HG03060 (cell line): ENCODE data around the gene MSANTD2.

Experiments used
- ATAC-seq: cut with Tn5 transposase; IDR thresholded peaks from one replicate; pipeline ENCODE4 v1.9.1; 2021; ENCODE audit warnings: low read depth, moderate number of reproducible peaks; ENCODE audit not compliant: unreplicated experiment

Gene MSANTD2

DNA sequence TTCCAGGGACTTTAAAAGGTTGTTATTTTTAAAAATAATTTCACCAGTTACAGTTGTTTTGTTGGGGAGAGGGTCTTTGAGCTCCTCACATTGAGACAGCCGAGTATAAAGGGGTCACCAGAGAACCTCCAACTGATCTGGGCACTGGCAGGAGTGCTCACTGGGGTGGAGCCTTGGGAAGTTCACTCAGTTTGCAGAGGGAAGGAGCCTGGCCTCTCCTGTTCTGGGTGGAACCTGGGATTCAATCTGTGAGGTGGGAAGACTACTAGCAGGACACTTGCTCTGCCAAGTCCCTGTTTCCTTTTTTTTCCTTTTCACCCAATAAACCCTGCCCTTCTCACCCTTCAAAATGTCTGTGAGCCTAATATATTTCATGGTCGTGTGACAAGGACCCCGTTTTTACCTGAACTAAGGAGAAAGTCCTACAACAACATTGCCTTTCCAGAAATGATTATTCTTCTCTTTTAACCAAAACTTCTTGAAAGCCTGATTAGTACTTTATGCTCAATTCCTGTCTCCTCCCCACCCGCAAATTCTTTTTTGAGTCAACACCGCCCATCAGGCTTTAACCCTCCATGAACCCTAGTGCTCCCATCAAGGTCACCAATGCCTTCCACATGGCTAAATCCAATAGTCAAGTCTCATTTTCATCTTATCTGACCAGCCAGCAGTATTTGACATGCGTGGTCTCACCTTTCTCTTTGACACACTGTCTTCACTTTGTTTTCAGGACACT is 22.0 kb upstream of the MSANTD2 start:
- no peak for ATAC-seq

DNA sequence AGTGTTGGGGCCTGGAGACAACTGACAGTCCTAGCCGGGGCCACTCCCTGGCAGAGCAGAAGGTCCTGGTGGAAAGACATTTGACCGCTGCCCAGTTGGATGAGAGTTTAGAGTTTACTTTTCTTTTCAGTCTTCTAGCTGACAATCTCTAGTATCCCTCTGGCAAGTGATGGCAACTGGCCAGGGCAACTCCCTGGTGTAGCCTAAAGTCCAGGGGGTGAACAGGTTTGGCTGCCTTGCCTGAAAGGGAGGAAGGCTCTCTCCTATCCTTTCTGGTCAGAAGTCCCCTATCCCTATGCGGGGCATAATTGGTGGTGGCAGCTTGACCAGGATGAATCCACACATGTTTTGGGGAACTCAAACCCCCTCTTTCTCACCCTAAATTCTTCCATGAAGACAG is 16.8 kb upstream of the MSANTD2 start:
- ATAC-seq: no peak

DNA sequence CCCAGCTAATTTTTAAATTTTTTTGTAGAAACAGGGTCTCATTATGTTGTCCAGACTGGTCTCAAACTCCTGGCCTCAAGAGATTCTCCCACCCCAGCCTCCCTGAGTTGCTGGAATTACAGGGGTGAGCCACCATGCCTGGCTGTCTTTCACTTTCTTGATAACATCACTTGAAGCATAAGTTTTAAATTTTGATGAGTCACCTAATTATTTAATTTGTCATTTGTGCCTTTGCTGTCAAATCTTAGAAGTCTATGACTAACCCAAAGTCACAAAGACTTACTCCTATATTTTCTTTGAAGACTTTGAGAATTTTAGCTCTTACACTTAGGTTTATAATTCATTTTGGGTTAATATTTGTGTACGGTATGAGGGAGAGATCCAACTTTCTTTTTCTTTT is 14.5 kb upstream of the MSANTD2 start:
- no peak for ATAC-seq

DNA sequence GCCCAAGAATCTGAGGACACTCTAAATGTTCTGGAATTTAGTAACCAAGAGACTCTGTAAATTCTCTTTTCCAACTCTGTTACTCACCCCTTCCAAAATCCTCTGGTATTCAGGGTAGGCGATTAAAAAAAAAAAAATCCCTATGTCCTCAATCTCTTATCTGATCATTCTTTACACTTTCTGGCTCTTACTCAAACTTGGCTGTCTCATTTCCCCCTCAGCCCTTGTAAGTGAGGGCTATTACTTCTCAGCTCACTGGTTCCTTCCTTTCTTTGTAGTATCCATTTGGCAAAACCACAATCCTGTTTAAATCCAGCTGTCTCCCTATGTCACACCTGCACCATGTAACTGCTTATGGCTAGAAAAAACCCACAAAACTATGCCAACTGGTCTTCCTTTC is 12.7 kb upstream of the MSANTD2 start:
- ATAC-seq: no peak

DNA sequence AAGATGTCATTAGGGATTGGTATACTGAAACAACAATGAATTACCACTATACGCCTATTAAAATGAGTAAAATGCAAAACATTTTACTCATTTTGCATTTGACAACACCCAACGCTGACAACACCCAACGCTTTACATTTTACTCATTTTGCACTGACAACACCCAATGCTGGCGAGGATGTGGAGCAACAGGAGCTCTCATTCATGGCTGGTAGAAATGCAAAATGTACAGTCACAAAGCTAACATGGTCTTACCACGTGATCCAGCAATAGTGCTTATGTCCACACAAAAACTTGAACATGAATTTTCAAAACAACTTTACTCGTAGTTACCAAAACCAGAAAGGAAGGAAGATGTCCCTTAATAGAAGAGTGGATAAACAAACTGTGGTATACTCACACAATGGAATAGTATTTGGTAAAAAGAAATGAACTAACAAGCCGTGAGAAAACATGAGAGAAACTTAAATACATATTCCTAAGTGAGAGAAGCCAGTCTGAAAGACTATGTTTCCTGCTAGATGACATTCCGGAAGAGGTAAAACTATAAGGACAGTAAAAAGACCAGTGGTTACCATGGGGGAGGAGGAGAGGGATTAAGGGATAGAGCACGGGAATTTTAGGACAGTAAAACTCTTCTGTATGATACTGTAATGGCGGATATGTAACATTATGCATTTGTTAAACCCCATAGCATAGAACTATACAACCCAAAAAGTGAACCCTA is 11.4 kb upstream of the MSANTD2 start:
- no peak for ATAC-seq

DNA sequence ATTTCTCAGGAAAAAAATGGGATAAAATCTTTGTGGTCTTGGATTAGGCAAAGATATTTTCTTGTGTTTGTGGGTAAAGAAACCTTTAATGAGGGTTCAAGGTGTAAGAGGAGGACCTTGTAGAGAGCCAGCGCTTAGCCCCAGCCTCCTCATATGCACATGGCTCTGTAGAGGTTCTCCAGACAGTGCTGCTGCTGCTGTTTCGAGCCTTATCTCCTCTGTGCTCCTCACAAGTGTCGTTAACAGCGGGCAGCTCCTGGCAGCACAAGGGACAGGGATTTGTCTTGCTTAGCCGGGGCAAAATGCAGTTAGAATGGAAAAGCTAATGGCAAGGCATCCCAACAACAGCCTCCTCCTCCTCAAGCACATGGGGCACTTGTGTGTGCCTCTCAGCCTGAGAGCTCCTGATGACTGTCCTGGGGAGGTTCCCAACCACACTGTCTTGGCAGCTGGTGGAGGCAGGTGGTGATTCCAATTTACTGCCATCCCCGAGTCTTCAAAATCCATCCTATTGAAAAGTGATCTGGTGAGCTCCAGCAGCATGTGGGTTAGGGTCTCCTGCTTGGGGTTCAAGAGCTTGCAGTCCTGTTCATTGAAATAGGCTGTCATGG is 7.6 kb upstream of the MSANTD2 start:
- no peak for ATAC-seq

DNA sequence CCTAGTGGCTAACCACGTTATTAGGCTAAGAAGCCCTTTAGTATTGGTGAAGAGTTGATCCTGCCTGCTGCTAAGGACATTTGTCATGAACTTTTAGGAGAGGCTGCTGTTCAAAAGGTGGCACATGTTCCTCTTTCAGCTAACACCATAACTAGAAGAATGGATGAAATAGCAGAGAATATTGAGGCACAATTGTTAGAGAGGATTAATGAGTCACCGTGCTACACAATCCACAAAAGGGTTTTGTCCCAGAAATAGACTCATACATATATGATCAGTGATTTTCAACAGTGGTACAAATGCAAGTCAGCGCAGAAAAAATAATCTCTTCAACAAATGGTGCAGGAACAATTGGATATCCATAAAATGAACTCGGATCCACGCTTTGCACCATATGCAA is 7.0 kb upstream of the MSANTD2 start:
- no peak for ATAC-seq

DNA sequence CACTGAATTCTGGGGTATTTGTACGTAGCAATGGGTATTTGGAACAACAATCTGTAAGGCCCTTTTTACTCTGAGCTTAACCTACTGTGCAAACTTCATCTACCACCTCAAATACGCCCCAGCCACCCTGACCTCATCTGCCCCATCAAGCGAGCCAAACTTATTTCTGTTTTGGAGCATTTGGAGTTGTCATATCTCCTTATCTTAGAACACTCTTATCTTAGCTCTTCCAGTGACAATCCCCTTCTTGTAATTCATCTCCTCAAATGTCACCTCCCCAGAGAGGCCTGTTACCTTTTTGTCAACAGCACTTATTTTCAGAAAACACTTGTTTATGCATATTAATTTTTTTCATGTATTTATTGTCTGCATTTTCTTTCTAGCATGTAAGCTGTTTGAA is 4.7 kb upstream of the MSANTD2 start:
- no peak for ATAC-seq

DNA sequence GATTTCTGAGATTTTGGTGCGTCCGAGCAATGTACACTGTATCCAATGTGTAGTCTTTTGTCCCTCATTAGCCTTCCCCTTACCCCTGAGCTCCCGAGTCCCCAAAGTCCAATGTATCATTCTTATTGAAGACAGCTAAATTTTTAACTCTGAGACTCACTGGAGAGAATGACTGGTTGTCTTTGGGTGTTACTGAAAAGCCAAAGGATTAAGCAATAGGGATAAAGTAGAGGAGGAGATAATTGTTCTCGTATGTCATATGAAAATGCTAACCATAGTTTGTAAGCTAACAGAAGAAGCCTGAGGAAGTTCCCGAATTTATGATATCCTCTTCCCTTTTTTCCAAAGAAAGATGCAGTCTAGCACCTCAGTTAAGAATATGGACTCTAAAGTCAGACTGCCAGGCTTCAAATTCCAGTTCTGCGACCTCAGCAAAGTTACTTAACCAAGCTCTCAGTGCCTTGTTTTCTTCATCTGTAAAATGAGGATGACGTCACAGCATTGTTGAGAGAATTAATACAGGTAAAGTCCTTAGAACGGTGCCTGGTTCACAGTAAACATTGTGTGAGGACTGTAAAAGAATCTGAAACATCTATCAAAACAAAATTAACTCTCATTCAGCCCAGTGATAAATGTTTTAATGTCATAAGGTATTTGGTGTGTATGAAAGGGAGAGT is 1.6 kb upstream of the MSANTD2 start:
- ATAC-seq: no peak

DNA sequence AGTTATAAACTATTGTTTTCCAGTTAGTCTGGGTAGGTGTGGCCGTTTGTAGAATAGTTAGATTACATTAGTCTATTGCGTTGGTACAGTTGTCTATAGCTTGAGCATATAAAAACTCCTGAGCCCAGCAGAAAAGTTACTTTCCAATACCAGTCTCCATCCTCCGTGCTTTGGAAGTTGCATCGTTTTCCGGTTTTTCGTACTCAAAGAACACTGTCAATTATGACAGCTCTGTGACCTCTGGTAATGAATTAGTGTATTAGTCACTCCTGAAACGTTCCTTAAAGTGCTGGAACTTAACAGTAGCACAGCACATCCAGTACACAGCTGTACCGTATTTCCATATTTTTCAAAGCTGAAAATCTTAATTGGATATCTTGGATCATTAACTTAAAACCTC is 808 bp upstream of the MSANTD2 start:
- ATAC-seq: no peak

DNA sequence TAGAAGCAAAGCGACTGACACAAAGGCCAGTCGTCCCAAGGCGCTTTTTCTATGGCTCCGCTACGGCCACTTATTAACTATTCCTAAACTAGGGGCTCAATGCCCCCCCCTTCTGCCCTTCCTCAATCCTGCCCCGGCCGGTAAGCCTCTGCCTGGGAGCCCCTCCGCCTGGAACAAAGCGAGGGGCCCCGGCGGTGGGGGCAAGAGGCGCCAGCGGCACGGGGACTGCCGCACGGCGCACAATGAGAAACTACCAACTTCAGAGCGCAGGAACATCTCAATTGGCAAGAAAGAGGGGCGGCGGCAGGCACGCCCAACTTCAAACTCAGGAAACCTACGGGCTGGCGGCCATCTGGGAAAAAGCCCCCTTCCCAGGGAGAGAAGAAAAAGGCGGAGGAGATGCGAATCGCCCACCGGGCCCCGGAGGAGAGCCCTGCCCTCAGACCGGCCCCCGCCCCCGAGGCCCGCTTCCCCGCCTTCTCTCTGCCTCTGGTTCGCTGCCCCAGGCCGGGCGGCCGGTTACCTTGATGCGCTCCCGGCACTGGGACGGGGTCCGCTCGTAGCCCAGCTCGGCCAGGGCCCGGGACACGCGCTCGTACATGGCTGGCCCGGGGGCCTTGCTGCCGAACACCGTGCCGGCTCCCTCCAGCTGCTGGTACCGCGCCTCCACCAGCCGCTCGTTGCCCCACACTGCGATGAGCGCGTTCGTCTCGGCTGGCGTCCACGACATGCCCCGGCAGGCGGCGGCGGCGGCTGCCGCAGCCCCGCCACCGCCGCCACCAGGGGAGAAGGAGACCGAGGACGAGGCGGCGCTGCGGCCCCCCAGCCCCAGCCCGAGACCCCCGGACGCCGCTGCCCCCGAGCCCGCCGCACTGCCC is 619 bp downstream of the MSANTD2 start:
- no peak for ATAC-seq

DNA sequence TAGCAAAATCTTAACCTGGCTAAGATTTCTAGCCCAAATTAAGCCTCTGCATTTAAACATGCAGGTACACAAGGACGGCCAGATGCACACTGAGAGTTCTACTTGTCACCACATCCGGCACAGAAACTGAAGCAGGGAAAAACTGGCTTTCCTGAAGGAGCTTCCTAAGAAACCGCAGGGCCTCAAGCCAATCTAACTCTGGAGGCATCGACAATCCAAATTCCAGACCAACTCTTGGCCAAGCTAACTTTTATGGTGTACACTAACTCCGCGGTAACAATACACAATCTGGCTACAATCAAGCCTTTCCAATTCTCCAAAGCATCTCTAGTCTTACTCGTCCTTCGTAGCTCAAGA is 1.2 kb downstream of the MSANTD2 start:
- ATAC-seq: no peak

DNA sequence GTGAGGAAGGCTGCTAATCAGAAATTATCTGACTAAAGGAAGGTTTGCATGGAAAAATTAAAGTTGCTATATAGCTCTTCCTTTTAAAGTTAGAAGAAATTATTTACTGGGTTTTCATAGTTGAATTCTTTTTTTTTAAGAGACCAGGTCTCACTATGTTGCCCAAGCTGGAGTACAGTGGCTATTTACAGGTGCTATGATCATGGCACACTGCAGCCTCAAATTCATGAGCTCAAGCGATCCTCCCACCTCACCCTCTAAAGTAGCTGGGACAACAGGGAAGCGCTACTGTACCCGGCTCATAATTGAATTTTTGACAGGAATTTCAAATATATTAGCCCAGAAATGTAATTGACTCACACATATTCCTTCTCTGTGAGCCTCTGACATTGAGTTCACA is 3.9 kb downstream of the MSANTD2 start:
- no peak for ATAC-seq

DNA sequence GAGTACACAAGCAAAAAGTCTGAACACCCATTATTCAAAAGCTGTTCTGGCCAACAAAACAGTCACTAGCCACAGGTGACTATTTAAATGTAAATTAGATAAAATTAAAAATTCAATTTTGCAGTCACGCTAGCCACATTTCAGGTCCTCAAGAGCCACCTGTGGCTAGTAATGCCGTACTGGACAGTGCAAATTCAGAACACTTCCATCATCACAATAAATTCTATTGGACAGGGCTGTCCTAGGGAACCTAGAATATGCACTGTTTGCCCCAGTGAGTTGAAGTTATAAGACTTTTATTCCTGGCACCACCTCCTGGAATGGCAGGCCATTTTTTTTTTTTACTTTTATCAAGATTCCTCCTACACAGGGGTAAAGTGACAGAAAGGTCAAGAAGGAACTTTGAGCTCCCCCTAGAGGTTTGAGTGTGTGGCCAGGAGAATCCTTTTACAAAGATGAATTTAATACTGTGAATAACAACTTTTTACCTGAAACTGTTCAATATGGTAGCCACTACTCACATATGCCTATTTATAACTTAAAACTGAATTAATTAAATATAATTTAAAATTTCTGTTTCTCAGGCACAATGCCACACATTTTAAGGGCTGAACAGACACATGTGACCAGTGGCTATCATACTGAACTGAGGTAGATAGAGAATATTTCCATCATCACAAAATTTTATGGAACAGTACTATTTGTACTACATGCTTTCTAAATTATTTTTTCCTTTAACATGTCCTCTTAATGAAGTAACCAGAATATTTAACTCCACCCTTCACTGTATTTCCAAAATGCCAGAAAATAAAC is 6.5 kb downstream of the MSANTD2 start:
- no peak for ATAC-seq

DNA sequence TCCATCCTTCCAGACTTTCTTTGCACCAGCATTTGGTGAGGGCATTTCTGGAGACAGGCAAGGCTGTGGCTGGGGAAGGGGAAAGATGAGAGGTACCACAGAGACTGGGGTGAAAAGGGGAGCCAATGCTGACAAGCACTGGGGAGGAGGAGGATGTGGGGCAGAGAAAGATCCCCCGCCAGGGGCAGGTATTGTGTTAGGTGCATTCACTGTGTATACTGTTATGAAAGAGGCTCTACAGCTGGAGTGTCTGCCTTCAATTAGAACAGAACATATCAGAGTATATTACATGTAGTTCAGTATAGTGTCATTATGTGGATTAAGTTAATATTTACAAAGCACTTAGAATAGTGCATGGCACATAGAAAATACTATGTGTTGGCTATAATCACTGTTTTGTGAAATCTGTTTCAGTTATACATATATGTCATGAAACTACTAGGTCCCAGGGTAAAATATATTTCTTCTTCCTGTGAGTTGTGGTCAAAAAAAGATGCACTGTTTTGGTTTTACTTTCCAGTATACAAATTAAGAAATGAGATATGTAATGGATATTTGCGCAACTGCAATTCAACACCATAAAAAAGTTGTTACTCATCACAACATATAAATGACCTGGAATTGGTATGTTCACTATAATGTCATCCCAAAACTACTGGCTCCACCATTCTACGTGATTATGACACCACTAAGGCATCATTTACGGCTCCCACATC is 8.4 kb downstream of the MSANTD2 start:
- ATAC-seq: no peak

DNA sequence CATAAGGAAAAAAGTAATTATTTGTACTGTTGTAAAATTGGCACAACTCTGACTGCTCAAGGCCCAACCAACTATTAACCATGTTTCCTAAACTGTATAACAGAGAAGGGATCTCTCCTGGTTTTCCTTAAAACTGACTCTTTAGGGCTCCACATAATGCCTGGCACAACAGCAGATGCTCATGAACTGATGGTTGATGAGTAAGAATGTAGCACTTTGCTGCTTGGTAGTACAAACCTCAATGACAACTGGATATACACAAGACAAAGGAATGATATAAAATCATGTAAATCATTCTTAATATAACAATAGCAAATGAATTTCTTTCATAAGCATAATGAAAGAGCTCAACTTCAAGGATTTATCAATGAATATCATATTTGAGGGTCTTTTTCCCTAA is 11.7 kb downstream of the MSANTD2 start:
- ATAC-seq: no peak

DNA sequence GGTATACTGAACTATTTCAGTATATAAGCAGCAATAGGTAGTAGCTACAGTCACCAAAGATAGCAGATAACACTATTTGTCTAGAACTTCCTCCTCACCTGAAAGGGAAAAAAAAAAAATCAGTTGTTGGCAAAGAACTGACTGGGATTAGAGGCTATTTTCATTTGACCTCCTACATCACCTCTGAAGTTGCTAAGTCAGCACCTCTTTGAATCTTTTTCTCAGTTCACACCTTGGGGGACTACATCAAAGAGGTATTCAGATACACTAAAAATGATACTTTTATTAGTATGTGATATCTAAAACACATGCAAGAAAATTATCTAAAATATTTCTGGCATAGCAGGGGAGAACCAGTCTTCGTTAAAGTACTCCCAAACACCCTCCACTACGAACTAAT is 16.2 kb downstream of the MSANTD2 start:
- ATAC-seq: no peak

DNA sequence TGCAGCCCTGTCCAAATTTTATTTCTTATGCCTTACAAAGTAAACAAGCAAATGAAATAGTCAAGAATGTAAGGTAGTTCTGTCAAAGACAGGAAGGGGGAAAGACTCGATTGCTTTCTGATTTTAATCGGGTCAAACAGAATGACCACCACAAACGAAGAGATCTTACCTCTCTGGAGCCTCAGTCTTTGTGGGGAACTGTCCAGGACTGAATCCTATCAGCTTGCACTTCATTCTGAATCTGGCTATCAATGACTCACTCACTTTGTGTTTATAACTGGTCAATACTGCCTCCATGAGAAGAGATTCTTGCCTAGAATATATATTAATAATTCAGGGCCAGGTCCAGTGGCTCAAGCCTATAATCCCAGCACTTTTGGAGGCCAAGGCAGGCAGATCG is 17.2 kb downstream of the MSANTD2 start:
- ATAC-seq: no peak

DNA sequence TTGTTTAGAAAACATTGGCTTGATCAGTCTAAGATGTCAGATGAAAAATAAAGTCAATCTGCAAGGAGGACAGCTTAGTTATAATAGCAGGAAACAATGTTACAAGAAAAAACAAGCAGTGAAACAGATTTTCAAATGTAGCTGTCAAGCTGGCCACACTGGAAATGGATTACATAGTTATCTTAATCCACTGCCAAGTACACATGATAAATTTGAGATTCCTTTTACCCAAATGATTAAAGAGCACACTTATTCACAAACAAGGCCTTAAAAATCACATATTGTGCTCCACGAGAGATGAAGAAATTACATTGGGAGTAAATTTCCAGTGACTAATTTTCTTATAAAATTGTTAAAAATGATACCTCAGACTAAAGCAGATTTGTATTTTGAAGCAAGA is 20.6 kb downstream of the MSANTD2 start:
- ATAC-seq: no peak
